GM19035 (cell line): ENCODE measurements around the gene COX19.
"Not testable (repeated sequence)": the region's sequence is repeated elsewhere in the genome, so short reads cannot be mapped to it uniquely, and the experiment has no call there.

ENCODE experiments used
- ATAC-seq: cut with Tn5 transposase; IDR thresholded peaks from one replicate; pipeline ENCODE4 v1.9.1; 2021; ENCODE audit not compliant: unreplicated experiment

Gene COX19

GRCh38 chr7:927031-927671 is 48.2 kb downstream of the COX19 start:
- ATAC-seq: no peak

- ATAC-seq: no peak
These were observed 49.0 kb downstream of the COX19 start for GRCh38 chr7:926061-927030.

GRCh38 chr7:925601-926000 is 49.7 kb downstream of the COX19 start:
- ATAC-seq: no peak

GRCh38 chr7:924541-925231 is 50.7 kb downstream of the COX19 start:
- peak; percentile 44 for ATAC-seq

GRCh38 chr7:924042-924441 is 51.3 kb downstream of the COX19 start:
- ATAC-seq: not testable (repeated sequence)

DNA sequence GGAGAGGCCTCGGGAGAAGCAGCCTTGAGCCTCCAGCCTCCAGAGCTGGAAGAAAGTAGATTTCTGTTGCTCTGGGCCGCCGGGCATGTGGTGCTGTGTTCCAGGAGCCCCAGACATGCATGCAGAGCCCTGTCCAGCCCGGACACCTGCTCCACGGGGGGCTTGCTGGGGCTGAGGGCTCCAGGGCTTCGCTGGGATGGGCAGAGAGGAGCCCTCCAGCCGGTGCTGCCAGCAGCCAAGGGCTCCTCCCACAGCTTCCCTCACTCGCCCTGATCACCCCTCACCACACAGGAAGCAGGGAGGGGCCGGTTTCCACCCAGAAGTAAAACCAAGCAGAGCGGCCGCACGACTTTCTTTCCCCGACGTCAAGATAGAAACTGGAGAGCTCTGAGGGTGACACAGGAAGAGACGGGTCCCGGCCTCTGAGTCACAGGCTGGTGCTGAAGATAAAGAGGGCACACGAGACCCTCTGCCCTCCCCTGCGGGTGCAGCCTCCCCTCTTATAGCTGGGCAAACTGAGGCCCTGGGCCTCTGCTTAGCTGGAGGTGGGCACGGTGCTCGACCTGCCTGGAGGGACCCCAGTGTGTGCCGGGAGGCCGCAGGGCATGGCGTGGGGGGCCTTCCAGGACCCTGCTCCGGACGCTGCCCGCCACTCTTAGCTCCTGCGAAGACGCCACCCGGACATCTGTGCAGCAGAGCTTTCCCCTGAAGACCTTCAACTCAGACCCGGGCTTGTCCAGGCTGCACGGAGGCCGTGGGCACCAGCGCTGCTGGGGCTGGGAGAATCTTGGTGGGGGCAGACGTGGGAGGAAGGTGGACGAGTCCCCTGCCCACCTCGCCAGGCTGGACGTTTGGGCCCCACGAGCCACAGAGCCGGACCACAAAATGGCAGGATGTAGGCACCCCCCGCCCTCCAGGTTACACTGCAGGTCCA is 52.0 kb downstream of the COX19 start:
- peak; percentile 79 for ATAC-seq

DNA sequence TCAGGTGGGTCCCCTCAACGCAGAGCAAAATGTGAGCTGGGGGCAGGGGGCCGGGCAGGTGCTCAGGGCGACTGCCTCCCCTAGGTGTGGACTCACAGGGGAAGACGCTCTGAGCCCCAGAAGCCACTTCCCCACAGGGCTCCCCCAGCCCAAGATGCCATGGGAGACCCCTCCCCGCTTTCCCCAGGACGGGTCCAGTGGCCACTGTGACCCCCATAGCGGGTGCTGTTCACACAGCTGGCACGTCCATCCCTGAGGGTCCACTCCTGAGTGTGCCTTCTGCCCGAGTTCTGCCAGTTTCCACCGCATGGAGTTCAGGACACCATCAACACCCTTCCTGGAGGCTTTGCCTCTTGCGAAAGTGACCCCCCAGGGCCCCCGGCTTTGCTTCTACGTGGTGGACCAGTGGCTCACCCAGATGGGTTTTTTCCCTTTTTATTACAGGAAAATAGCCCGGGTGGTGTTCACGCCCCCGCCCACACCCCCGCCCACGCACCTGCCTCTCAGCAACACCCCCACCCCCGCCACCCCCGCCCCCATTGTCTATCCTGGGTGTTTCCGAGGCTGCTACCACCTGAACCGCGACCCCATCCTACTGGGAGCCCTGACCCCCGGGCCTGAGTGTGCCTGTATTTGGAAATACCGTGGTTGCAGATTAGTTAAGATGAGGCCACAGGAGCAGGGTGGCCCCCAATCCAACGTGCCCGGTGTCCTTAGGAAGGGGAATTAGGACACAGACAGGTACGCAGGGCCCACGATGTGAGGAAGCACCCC is 52.8 kb downstream of the COX19 start:
- ATAC-seq: peak; percentile 3

- no peak for ATAC-seq
These were observed 53.6 kb downstream of the COX19 start for GRCh38 chr7:921581-922333.

GRCh38 chr7:921071-921461 is 54.3 kb downstream of the COX19 start:
- no peak for ATAC-seq

DNA sequence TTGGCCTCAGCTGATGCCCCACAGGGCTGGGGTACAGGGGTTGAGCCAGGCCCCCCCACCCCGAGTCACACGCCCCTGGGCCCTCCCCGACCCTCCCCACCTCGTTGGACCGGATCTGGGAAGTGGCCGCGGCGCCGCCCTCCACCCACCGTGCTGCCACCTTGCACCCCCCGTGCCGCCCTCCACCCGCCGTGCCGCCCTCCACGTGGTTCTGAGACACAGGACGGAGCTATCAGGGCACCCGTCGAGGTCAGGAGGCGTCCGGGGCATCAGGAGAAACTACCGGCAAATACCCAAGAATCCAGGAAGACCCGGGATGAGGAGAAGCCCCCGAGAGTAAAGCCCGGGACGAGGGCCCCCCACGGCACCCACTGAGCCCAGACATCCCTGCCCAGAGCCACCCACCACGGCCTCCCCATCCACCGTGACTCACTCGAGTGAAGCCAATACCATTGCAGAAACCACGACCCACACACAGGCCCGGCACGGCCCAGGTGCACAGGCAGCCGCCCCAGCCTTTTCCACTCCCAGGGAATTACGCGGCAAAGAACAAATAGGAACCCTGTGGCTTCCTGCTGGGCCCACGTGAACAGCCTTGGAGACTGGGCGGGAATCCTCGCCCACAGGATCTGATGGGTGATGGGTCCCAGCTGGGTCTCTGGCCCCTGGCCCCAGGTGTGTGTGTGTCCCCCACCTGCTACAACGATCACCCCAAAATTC is 54.8 kb downstream of the COX19 start:
- ATAC-seq: no peak

DNA sequence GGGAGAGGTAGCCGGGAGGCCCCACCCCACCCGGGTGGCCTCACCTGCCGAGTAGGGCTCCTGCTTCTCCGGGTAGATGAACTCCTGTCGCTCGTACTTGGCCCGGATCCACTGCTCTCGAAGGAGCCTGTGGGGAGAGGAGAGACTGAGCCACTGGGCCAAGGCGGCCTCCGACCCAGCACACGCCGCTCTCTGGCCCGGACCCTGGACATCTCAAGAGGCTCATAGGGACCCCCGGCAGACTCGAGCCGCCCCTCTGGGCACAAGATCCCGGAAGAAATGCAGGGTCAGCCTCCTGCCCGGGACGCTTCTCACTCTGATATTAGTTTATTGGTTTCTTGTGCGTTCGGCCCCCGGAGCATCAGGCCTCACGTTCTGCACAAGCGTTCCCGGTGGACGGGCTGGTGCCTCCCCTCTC is 55.4 kb downstream of the COX19 start:
- no peak for ATAC-seq

DNA sequence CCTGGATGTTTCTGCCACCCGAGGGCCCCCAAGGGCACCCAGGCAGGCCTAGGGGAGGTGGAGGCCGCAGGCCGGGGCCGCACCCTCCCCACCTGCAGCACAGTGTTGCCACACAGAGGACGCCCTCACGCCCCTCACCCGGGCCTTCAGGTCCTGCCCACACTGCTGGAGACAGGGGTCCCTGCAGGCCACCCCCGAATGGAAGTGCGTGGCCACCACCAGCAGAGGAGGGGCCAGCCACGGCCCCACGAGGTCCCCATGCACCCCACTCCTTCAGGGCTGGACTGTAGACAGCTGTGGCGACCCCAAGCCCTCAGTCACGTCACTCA is 56.3 kb downstream of the COX19 start:
- ATAC-seq: no peak

DNA sequence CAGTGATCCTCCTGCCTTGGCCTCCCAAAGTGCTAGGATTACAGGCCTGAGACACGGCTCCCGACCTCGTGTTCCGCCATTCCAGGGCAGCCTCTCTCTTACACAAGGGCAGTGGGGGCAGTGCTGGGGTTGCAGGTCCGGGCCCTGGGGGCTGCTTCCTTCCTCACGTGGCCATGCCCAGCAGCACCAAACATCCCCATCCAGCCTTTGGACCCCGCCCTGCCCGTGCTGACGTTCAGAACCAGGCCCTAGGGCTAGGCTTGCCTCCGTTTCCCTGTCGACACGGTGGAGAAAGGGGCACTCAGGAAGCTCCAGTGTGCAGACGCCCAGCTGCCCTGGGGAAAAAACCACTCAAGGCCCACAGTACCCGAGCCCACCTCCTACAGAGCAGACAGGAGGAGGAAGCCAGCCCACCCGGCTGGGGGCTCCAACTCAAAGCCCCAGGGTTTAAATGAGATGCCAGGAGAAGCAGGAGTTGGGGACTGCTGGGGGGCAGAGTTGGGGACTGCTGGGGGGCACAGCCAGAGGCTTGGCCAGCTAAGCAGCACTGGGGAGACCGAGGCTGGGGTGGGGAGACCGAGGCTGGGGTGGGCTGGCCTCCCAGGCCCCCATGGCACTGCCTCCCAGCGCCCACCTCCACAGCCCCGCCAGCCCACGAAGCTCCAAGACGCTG is 56.8 kb downstream of the COX19 start:
- ATAC-seq: no peak

DNA sequence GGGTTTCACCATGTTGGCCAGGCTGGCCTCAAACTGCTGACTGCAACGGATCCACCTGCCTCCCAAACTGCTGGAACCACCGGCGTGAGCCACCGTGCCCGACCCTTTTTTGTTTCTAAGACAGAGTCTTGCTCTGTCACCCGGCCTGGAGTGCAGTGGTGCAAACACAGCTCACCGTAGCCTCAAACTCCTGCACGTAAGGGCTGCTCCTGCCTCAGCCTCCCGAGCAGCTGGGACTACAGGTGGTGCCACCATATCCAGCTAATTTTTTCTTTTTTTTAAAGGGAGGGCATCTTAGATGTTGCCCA is 57.3 kb downstream of the COX19 start:
- no peak for ATAC-seq

- ATAC-seq: no peak
These were observed 57.9 kb downstream of the COX19 start for GRCh38 chr7:917255-918117.

DNA sequence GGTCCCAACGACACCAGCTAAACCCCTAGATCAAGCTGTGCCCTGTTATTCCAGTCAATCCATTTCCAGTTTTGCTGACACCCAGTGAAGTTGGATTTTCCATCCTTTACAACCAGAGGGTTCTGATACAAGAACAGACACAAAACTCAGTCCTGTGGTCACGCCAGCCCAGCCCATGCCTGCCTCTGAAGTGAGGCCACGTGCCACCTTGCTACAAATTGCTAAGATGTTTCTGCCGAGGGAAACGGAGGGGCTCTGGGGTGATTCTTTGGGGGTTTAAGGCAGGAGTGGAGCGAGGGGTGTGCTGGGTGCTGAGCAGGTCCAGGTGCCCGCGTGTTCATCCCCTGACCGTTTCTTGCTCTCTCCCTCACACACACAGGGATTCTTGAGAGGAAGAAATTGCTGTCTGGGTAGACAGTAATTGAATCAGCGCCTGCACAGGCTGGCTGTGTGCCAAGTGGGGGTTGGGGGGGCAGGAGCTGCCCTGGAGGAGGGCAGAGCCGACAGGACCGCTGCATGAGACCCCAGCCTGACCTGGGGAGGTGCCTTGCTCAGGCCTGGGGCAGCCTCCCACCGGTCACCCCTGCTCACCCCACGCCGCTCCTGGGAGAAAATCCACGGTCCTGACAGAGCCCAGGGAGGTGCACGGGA is 58.9 kb downstream of the COX19 start:
- no peak for ATAC-seq
